H1 (cell line): ENCODE measurements around the gene AIG1. TPM values are rescaled to one million over a fixed set of nuclear protein-coding genes. Genes with fewer than 3 reads are reported as not detected.

Experiments used
- CTCF ChIA-PET: fragments of 300-600 bp; sonication (Branson Sonifier 250); formaldehyde crosslinking; loops from one replicate; lab custom pipeline; 2021; ENCODE audit not compliant: partially characterized antibody; lab: Charles Lee
- POLR2A ChIA-PET: fragments of 300-600 bp; sonication (Branson Sonifier 250); formaldehyde crosslinking; loops from one replicate; lab custom pipeline; 2021; ENCODE audit warnings: inconsistent platforms; ENCODE audit not compliant: partially characterized antibody; lab: Charles Lee
- DNase-seq, 2 experiments: peaks; one replicate each; pipeline versions ENCODE4 v3.0.0 to v3.0.0-alpha.2; 2010 to 2022; ENCODE audit warnings: low spot score in 2 of 2, low read depth in 1 of 2, mixed read lengths in 1 of 2
- FAIRE-seq: peaks from 2 replicates; lab custom pipeline; 2011; peaks lifted over from hg19 to GRCh38; lab: Jason Lieb, UNC
- H2AFZ ChIP-seq: 2 replicates; pipeline ENCODE4 v1.8.1; 2012; ENCODE audit warnings: low read length, inconsistent platforms
- H2AK5ac ChIP-seq: 2 replicates; pipeline ENCODE4 v1.6.1; 2013; ENCODE audit warnings: low read depth, low read length
- H2BK120ac ChIP-seq: replicated peaks from 2 replicates; pipeline ENCODE3; 2013; ENCODE audit warnings: low read depth, low read length, inconsistent platforms
- H2BK12ac ChIP-seq: 2 replicates; pipeline ENCODE4 v1.6.1; 2013; ENCODE audit warnings: low read depth, low read length
- H2BK15ac ChIP-seq: 2 replicates; pipeline ENCODE4 v1.6.1; 2013; ENCODE audit warnings: low read length
- H2BK20ac ChIP-seq: 2 replicates; pipeline ENCODE4 v1.6.1; 2013; ENCODE audit warnings: low read length
- H2BK5ac ChIP-seq: 2 replicates; pipeline ENCODE4 v1.6.1; 2013; ENCODE audit warnings: low read depth, low read length
- H3K14ac ChIP-seq: 2 replicates; pipeline ENCODE4 v1.6.1; 2013; ENCODE audit warnings: inconsistent platforms; ENCODE audit not compliant: insufficient read length
- H3K18ac ChIP-seq: 2 replicates; pipeline ENCODE4 v1.6.1; 2013; ENCODE audit warnings: low read length; ENCODE audit errors: extremely low read depth
- H3K23ac ChIP-seq: 2 replicates; pipeline ENCODE4 v1.6.1; 2013; ENCODE audit warnings: inconsistent platforms; ENCODE audit not compliant: insufficient read length
- H3K23me2 ChIP-seq: 2 replicates; pipeline ENCODE4 v1.6.1; 2013; ENCODE audit warnings: low read depth, low read length
- H3K27ac ChIP-seq: 2 replicates; pipeline ENCODE4 v1.6.1; 2011; ENCODE audit warnings: low read depth, low read length, inconsistent platforms
- H3K27me3 ChIP-seq, 4 experiments: replicated peaks in 1 of 4; 1 replicate in 1 of 4; 2 replicates in 3 of 4; pipeline versions ENCODE4 v1.6.1 to v1.8.1; 2011 to 2013; ENCODE audit warnings: low read length in 3 of 4, mild to moderate bottlenecking in 3 of 4, inconsistent platforms in 2 of 4, mixed read lengths in 2 of 4, moderate library complexity in 1 of 4; ENCODE audit not compliant: control insufficient read depth in 3 of 4, insufficient read depth in 3 of 4; ENCODE audit errors: extremely low read depth in 1 of 4
- H3K36me3 ChIP-seq, 4 experiments: 2 replicates each; pipeline versions ENCODE4 v1.6.1 to v1.8.1; 2011 to 2013; ENCODE audit warnings: mild to moderate bottlenecking in 4 of 4, low read length in 3 of 4, moderate library complexity in 2 of 4, control low read depth in 1 of 4, inconsistent platforms in 1 of 4; ENCODE audit not compliant: insufficient read depth in 4 of 4, control insufficient read depth in 2 of 4
- H3K4ac ChIP-seq: replicated peaks from 2 replicates; pipeline ENCODE3; 2013; ENCODE audit warnings: low read length, low read depth, mixed read lengths, inconsistent platforms; ENCODE audit not compliant: insufficient read length
- H3K4me1 ChIP-seq, 4 experiments: replicated peaks in 1 of 4; 1 replicate in 1 of 4; 2 replicates in 3 of 4; pipeline versions ENCODE4 v1.6.1 to v1.8.1; 2011 to 2013; ENCODE audit warnings: low read length in 3 of 4, inconsistent platforms in 2 of 4, mixed read lengths in 1 of 4; ENCODE audit not compliant: insufficient read depth in 4 of 4, control insufficient read depth in 3 of 4
- H3K4me2 ChIP-seq, 2 experiments: 2 replicates each; pipeline versions ENCODE4 v1.6.1 to v1.8.1; 2011 to 2013; ENCODE audit warnings: low read depth in 2 of 2, low read length in 2 of 2, control low read depth in 1 of 2, inconsistent platforms in 1 of 2, mild to moderate bottlenecking in 1 of 2; ENCODE audit not compliant: insufficient read depth in 1 of 2
- H3K4me3 ChIP-seq, 4 experiments: fragments of 200-600, 300-600 bp in 1 of 4; sonication (generic), shearing (Covaris generic), sonication (Bioruptor Twin) in 1 of 4; 2 replicates each; pipeline versions ENCODE4 v1.5.1 to v1.8.1; 2011 to 2016; ENCODE audit warnings: low read length in 4 of 4, low read depth in 3 of 4, control low read depth in 2 of 4, inconsistent platforms in 2 of 4, mild to moderate bottlenecking in 2 of 4, mixed read lengths in 1 of 4, moderate library complexity in 1 of 4; ENCODE audit not compliant: insufficient read depth in 2 of 4; ENCODE audit errors: extremely low read depth in 1 of 4
- H3K56ac ChIP-seq: replicated peaks from 2 replicates; pipeline ENCODE3; 2013; ENCODE audit warnings: low read depth, mild to moderate bottlenecking, mixed read lengths, low read length, inconsistent platforms; ENCODE audit not compliant: insufficient read length
- H3K79me1 ChIP-seq: 2 replicates; pipeline ENCODE4 v1.6.1; 2013; ENCODE audit warnings: low read depth, low read length, control low read depth
- H3K79me2 ChIP-seq, 2 experiments: 2 replicates each; pipeline versions ENCODE4 v1.6.1 to v1.8.1; 2012 to 2013; ENCODE audit warnings: low read length in 2 of 2, mild to moderate bottlenecking in 2 of 2, inconsistent platforms in 1 of 2; ENCODE audit not compliant: insufficient read depth in 2 of 2, control insufficient read depth in 1 of 2
- H3K9ac ChIP-seq, 4 experiments: replicated peaks in 1 of 4; 1 replicate in 1 of 4; 2 replicates in 3 of 4; pipeline versions ENCODE4 v1.6.1 to v1.8.1; 2011 to 2013; ENCODE audit warnings: low read depth in 3 of 4, low read length in 3 of 4, control low read depth in 2 of 4, mild to moderate bottlenecking in 2 of 4, moderate library complexity in 2 of 4, inconsistent platforms in 1 of 4; ENCODE audit errors: extremely low read depth in 1 of 4
- H3K9me3 ChIP-seq, 2 experiments: 2 replicates each; pipeline versions ENCODE4 v1.6.1 to v1.8.1; 2012 to 2013; ENCODE audit warnings: mild to moderate bottlenecking in 2 of 2, moderate library complexity in 2 of 2, control low read depth in 1 of 2, inconsistent platforms in 1 of 2, low read depth in 1 of 2, low read length in 1 of 2, mixed read lengths in 1 of 2; ENCODE audit not compliant: insufficient read depth in 2 of 2
- H4K20me1 ChIP-seq, 2 experiments: replicated peaks in 1 of 2; 2 replicates each; pipeline versions ENCODE3 to v1.8.1; 2011 to 2013; ENCODE audit warnings: inconsistent platforms in 2 of 2, low read length in 2 of 2, mild to moderate bottlenecking in 1 of 2; ENCODE audit not compliant: insufficient read depth in 2 of 2, control insufficient read depth in 1 of 2
- H4K5ac ChIP-seq: 2 replicates; pipeline ENCODE4 v1.6.1; 2013; ENCODE audit warnings: low read length, low read depth, mixed read lengths, inconsistent platforms; ENCODE audit not compliant: insufficient read length
- H4K8ac ChIP-seq: 2 replicates; pipeline ENCODE4 v1.8.0; 2013; ENCODE audit warnings: mild to moderate bottlenecking, moderate library complexity, low read length, inconsistent platforms; ENCODE audit not compliant: insufficient read depth; ENCODE audit errors: extremely low read depth
- H4K91ac ChIP-seq: replicated peaks from 2 replicates; pipeline ENCODE3; 2013; ENCODE audit warnings: low read length, mixed read lengths, inconsistent platforms; ENCODE audit not compliant: insufficient read length
- BCL11A ChIP-seq, 2 experiments: IDR thresholded peaks; one replicate each; pipeline ENCODE4 v1.6.1; 2011; ENCODE audit warnings: low read depth in 2 of 2, low read length in 2 of 2, mild to moderate bottlenecking in 2 of 2
- EZH2 ChIP-seq: fragments of 200-600 bp; sonication (generic); IDR thresholded peaks from 2 replicates; pipeline ENCODE4 v1.7.1; 2012; ENCODE audit warnings: low read depth, mild to moderate bottlenecking, moderate library complexity, low read length, inconsistent platforms; ENCODE audit not compliant: severe bottlenecking
- HDAC2 ChIP-seq, 2 experiments: fragments of 300-600 bp in 1 of 2; sonication (generic) in 1 of 2; IDR thresholded peaks; 2 replicates each; pipeline ENCODE4 v1.6.1; 2011 to 2012; ENCODE audit warnings: low read depth in 2 of 2, low read length in 2 of 2, mild to moderate bottlenecking in 2 of 2, moderate library complexity in 2 of 2, borderline replicate concordance in 1 of 2, inconsistent platforms in 1 of 2
- KDM1A ChIP-seq: fragments of 200-600, 300-600 bp; sonication (generic); IDR thresholded peaks from 2 replicates; pipeline ENCODE4 v1.7.1; 2016; ENCODE audit warnings: mild to moderate bottlenecking, low read length, borderline replicate concordance
- MAFK ChIP-seq: IDR thresholded peaks from 2 replicates; pipeline ENCODE4 v1.6.1; 2012; ENCODE audit warnings: low read depth, mild to moderate bottlenecking, improper control_type of control experiment, low read length
- NANOG ChIP-seq: IDR thresholded peaks from 2 replicates; pipeline ENCODE4 v1.6.1; 2011; ENCODE audit warnings: low read length, low read depth, mild to moderate bottlenecking, inconsistent platforms; ENCODE audit not compliant: insufficient read depth, poor library complexity, severe bottlenecking
- SAP30 ChIP-seq: fragments of 300-600 bp; sonication (generic); IDR thresholded peaks from 2 replicates; pipeline ENCODE4 v1.7.1; 2012; ENCODE audit warnings: low read length, moderate library complexity, mild to moderate bottlenecking, inconsistent platforms; ENCODE audit not compliant: insufficient read depth, insufficient replicate concordance
- SIN3A ChIP-seq, 2 experiments: IDR thresholded peaks in 1 of 2; conservative IDR thresholded peaks in 1 of 2; 2 replicates each; pipeline ENCODE4 v1.6.1; 2011 to 2012; ENCODE audit warnings: low read length in 2 of 2, improper control_type of control experiment in 1 of 2, low read depth in 1 of 2, mild to moderate bottlenecking in 1 of 2
- SIRT6 ChIP-seq: IDR thresholded peaks from one replicate; pipeline ENCODE4 v1.7.1; 2012; ENCODE audit warnings: low read length, inconsistent platforms
- TBP ChIP-seq: IDR thresholded peaks from 2 replicates; pipeline ENCODE4 v1.6.1; 2011; ENCODE audit warnings: low read depth, low read length, improper control_type of control experiment
- TEAD4 ChIP-seq: IDR thresholded peaks from 2 replicates; pipeline ENCODE4 v1.6.1; 2012; ENCODE audit warnings: low read depth, low read length, inconsistent platforms, mixed read lengths
- YY1 ChIP-seq: IDR thresholded peaks from 2 replicates; pipeline ENCODE4 v1.6.1; 2011; ENCODE audit warnings: low read depth, mild to moderate bottlenecking, low read length
- WGBS, 2 experiments: shearing (Covaris generic) in 1 of 2; methylation state at CpG; one replicate each; pipeline versions ENCODE4 v1.1.6 to v1.1.7; 2013 to 2015; ENCODE audit warnings: low lambda C conversion rate in 2 of 2, mixed read lengths in 2 of 2, inconsistent platforms in 1 of 2, low coverage in 1 of 2, missing lambda C conversion rate in 1 of 2; ENCODE audit not compliant: insufficient replicate concordance in 2 of 2, insufficient coverage in 1 of 2, insufficient read length in 1 of 2; ENCODE audit errors: extremely low coverage in 1 of 2, missing lambda C conversion rate in 1 of 2; 5-methylcytosine and 5-hydroxymethylcytosine counted together
- polyA plus RNA-seq, 7 experiments: library from polyadenylated mRNA; depleted of rRNA in 3 of 7; stranded (reverse) in 5 of 7; unstranded in 2 of 7; fragments of >200 nt in 5 of 7; fragments of 200-250 nt in 2 of 7; gene quantifications; 1 replicate in 5 of 7; 2 replicates in 1 of 7; 4 replicates in 1 of 7; pipeline versions ENCODE4 v1.2.1 to v1.2.3, GENCODE V29; 2011 to 2013; ENCODE audit warnings: missing spikeins in 2 of 7, mixed read lengths in 2 of 7
- total RNA-seq: library from RNA; stranded (reverse); fragmentation: NEBNext Ultra II Directional; extraction: Animal tissue kit (Norgen Biotek cat#: 25700); gene quantifications from 2 replicates; pipeline ENCODE4 v1.2.1, GENCODE V29; 2021

AIG1 gene
- total and polyA plus RNA-seq, 2 of the 8 experiments (the other 6 are each of a cell fraction or from before 2014, with no cell fraction given): 56.6 to 58.4 TPM

DNA sequence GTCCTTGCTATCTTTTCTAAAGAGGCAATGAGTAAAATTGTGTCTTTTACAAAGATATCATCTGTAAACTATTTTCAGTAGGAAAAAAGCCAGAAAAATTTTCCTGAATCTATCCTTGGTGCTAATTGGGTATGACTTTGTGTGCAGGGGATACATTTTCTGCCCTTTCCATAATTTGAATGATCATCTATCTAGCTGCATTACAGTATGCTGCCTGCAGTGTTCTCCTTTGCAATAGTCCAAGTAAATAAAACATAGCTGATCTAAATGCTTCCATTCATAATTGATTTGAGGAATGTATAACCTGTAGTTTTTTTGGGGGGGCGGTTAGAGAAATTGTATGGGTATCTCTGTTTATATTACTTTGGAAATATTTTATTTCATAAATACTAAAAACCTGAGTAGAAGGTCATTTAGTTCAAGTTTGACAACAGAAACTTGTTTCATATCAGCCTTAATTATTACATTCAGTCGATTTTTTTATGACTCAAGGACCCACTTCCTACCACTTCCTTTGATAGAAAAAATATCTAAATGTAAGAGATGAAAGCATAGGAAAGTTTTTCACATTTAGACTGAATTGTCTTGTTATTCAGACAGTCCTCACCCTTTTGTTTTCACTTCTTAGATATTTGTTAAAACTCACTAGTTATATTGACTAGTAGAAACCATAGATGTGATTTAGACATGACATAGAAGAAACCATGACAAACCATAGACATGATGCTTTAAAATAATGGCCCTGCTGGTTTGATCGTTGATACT, 75.3 kb downstream of the AIG1 start:
- ChIA-PET POLR2A (no interaction called here), CTCF (interaction anchor here (0.6 to 1.2 kb wide), 3 partner anchors 20 to 553 kb away, joined by 3 read pairs; no protein-coding TSS in a partner anchor)
- H3K23ac ChIP-seq: no peak overlapping the region
- no peak overlapping the region for H2BK12ac ChIP-seq
- no peak overlapping the region for H3K4me3 ChIP-seq
- no peak overlapping the region for H4K5ac ChIP-seq
- WGBS, 2 experiments: 91% methylated on average over 3 of the region's 3 CpGs; no CpG with 5 or more reads in 1 of the 2 experiments
- DNase-seq (no peak), FAIRE-seq (no peak)
- no peak overlapping the region for H4K8ac ChIP-seq
- no peaks in the 10 kb centered on the region for H3K27me3 ChIP-seq
- no peak overlapping the region for H2BK120ac ChIP-seq
- H3K18ac ChIP-seq: no peak overlapping the region
- H3K56ac ChIP-seq: no peak overlapping the region
- H3K4me2 ChIP-seq: no peak overlapping the region
- H3K14ac ChIP-seq: no peak overlapping the region
- H3K4me1 ChIP-seq: no peaks in the 10 kb centered on the region
- no peak overlapping the region for H4K91ac ChIP-seq
- no peak overlapping the region for H2AK5ac ChIP-seq
- H2BK15ac ChIP-seq: no peak overlapping the region
- no peaks in the 10 kb centered on the region for H3K79me1 ChIP-seq
- no peak overlapping the region for H3K9ac ChIP-seq
- no peak overlapping the region for H3K4ac ChIP-seq
- H3K27ac ChIP-seq: no peak overlapping the region
- peaks cover 0 to 4% of the 10 kb centered on the region in 2 experiments; a peak in 1 of 4 replicates for H3K9me3 ChIP-seq
- H3K23me2 ChIP-seq: no peaks in the 10 kb centered on the region
- no peak overlapping the region for H2BK20ac ChIP-seq
- H2AFZ ChIP-seq: no peak overlapping the region
- H3K36me3 ChIP-seq: peaks cover 0 to 11% (median 3%) of the 10 kb centered on the region in 4 experiments; a peak in 4 of 8 replicates
- peaks cover 0 to 3% of the 10 kb centered on the region in 2 experiments for H4K20me1 ChIP-seq
- no peaks in the 10 kb centered on the region for H3K79me2 ChIP-seq
- H2BK5ac ChIP-seq: no peak overlapping the region
- TF ChIP-seq YY1: no peak
- no peak for TF ChIP-seq SIRT6
- TF ChIP-seq KDM1A: no peak
- no peak for TF ChIP-seq EZH2
- TF ChIP-seq HDAC2 (IDR thresholded peaks at IDR 0.05; ENCODE audit: borderline replicate concordance in 1 of 2, low read depth in 2 of 2, low read length in 2 of 2): no peak
- no peak for TF ChIP-seq SIN3A (conservative IDR thresholded peaks at IDR 0.05 in 1 of 2, IDR thresholded peaks at IDR 0.05 in 1 of 2; ENCODE audit: low read depth in 1 of 2, low read length in 2 of 2)
- TF ChIP-seq MAFK: no peak
- no peak for TF ChIP-seq TBP
- TF ChIP-seq SAP30: no peak
- no peak for TF ChIP-seq NANOG
- TF ChIP-seq BCL11A (IDR thresholded peaks at IDR 0.05; ENCODE audit: low read depth in 2 of 2, low read length in 2 of 2): no peak
- TF ChIP-seq TEAD4: no peak
